Measurements from ENCODE around the gene PDGFB.

PDGFB gene

DNA sequence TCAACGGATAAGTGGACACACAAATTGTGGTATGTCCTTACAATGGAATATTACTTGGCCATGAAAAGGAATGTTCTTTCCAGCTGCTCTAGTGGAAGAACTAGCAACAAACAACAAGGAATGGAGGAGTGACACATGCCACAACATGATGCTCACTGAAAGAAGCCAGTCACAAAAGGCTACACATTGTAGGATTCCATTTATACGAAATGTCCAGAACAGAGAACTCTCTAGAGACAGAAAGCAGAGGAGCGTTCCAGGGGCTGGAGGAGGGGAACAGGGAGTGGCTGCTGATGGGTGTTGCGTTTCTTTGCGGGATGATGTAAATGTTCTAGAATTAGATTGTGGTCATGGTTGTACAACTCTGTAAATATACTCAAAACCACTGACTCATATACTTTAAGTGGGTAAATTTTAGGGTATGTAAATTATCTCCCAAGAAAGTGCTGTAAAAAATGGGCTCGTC is 32.4 kb upstream of the PDGFB start:
- TF ChIP-seq CTCF (conservative IDR thresholded peaks at IDR 0.05; ENCODE audit: control insufficient read depth, insufficient read depth, low read depth, low read length) = no peak
- DNase-seq (ENCODE audit: low read depth) = peak; percentile 83
- H3K4me3 ChIP-seq (ENCODE audit: control insufficient read depth, low read depth, low read length) = no peak overlapping the region

DNA sequence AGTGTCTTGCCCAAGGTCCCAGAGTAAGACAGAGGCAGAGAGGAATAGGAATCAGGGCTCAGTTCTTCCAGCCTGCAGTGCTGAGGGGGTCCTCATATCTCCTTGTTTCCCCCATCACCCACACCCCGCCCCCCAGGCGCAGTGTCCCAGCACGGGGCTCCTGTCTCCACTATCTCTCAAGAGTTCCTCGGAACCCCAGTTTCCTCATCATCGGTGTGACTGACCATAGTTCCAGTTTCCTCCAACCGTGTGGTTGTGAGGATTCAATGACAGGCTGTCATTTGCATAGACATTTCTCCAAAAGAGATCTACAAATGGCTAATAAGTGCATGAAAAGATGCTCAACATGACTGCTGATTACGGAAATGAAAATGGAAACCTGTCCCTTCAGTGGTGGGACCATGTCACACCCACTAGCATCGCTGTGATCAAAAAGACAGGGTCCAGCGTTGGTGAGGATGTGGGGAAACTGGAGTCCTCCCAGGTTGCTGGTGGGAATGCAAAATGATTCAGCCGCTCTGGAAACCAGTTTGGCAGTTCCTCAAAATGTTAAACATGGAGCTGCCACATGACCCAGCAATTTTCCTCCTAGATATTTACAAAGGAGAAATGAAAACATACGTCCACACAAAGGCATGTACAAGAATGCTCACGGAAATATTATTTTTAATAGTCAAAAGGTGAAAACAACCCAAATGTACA is 31.8 kb upstream of the PDGFB start:
- no peak for TF ChIP-seq CTCF (conservative IDR thresholded peaks at IDR 0.05; ENCODE audit: control insufficient read depth, insufficient read depth, low read depth, low read length)
- no peak for DNase-seq (ENCODE audit: low read depth)
- no peak overlapping the region for H3K4me3 ChIP-seq (ENCODE audit: control insufficient read depth, low read depth, low read length)

GRCh38 chr22:39275814-39276439 is 31.1 kb upstream of the PDGFB start:
- DNase-seq (ENCODE audit: low read depth) = no peak
- no peak overlapping the region for H3K4me3 ChIP-seq (ENCODE audit: control insufficient read depth, low read depth, low read length)
- no peak for TF ChIP-seq CTCF (conservative IDR thresholded peaks at IDR 0.05; ENCODE audit: control insufficient read depth, insufficient read depth, low read depth, low read length)

GRCh38 chr22:39273950-39274887 is 29.4 kb upstream of the PDGFB start:
- no peak for TF ChIP-seq CTCF (conservative IDR thresholded peaks at IDR 0.05; ENCODE audit: control insufficient read depth, insufficient read depth, low read depth, low read length)
- DNase-seq (ENCODE audit: low read depth) = no peak
- H3K4me3 ChIP-seq (ENCODE audit: control insufficient read depth, low read depth, low read length) = no peak overlapping the region

DNA sequence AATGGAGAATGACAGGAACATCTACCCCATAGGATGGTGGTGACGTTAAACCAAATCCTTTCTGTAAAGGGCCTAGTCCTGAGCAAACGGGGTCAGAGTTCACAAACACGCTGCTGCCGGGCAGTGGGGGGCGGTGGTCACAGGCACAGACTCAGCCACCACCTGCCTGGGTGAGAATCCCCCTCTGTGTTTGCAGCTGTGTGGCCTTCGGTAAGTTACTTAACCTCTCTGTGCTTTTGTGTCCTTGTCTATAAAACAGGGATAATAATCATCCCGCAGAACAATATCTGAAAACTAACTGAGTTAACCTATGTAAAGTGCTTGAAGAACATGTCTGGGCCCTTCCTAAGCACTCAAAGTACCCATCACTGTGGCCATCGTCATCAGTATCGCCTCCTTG is 26.0 kb upstream of the PDGFB start:
- TF ChIP-seq CTCF (conservative IDR thresholded peaks at IDR 0.05; ENCODE audit: control insufficient read depth, insufficient read depth, low read depth, low read length) = no peak
- DNase-seq (ENCODE audit: low read depth) = no peak
- H3K4me3 ChIP-seq (ENCODE audit: control insufficient read depth, low read depth, low read length) = no peak overlapping the region

- H3K4me3 ChIP-seq (ENCODE audit: control insufficient read depth, low read depth, low read length) = no peak overlapping the region
- DNase-seq (ENCODE audit: low read depth) = no peak
- TF ChIP-seq CTCF (conservative IDR thresholded peaks at IDR 0.05; ENCODE audit: control insufficient read depth, insufficient read depth, low read depth, low read length) = no peak
Observed at GRCh38 chr22:39270280-39270679, 25.5 kb upstream of the PDGFB start.
